Retinal pigment epithelial cell (primary cell): ENCODE results near the gene L3HYPDH.

ENCODE experiments used
- DNase-seq: peaks from one replicate; pipeline ENCODE4 v3.0.0-alpha.2; 2010; ENCODE audit warnings: low read depth
- H3K4me3 ChIP-seq: 2 replicates; pipeline ENCODE4 v1.5.1; 2011; ENCODE audit warnings: mild to moderate bottlenecking, low read length, control low read depth, moderate library complexity
- TF ChIP-seq, protein P1 (sequence below): conservative IDR thresholded peaks from 2 replicates; pipeline ENCODE4 v1.5.1; 2011; ENCODE audit warnings: low read depth, low read length, control low read depth, inconsistent platforms

Gene L3HYPDH

DNA sequence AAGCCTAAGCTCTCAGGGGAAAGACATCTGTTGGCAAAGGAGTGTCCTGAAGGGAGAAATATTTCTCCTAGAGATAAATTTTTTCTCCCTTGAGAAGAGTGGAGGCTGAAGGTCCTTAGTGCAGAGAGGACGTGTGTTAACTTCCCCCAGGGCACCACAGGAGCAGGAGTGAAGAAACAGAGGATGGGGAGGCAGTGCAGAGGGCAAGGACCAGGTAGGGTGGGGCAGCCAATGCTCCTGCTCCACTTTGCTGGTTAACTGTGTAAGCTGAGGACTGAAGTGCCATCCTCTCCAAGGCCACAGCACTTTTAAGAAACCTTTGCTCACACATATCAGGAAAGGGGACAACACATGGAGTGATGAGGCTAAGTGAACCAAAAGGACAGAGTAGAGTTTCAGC lies 4.0 kb downstream of the L3HYPDH start:
- no peak overlapping the region for H3K4me3 ChIP-seq
- TF ChIP-seq, protein P1, sequence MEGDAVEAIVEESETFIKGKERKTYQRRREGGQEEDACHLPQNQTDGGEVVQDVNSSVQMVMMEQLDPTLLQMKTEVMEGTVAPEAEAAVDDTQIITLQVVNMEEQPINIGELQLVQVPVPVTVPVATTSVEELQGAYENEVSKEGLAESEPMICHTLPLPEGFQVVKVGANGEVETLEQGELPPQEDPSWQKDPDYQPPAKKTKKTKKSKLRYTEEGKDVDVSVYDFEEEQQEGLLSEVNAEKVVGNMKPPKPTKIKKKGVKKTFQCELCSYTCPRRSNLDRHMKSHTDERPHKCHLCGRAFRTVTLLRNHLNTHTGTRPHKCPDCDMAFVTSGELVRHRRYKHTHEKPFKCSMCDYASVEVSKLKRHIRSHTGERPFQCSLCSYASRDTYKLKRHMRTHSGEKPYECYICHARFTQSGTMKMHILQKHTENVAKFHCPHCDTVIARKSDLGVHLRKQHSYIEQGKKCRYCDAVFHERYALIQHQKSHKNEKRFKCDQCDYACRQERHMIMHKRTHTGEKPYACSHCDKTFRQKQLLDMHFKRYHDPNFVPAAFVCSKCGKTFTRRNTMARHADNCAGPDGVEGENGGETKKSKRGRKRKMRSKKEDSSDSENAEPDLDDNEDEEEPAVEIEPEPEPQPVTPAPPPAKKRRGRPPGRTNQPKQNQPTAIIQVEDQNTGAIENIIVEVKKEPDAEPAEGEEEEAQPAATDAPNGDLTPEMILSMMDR: no peak

DNA sequence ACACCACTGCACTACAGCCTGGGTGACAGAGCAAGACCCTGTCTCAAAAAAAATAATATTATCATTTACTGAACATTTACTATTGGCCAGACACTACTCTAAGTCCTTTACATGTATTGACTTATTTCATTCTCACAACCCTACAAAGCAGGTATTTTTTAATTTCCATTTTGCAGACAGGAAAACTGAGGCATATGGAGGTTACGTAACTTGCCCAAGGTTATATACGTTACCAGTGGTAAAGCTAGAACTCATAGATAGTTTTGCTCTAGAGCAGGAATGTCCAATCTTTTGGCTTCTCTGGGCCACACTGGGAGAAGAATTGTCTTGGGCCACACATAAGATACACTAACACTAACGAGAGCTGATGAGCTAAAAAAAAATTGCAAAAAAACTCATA lies 5.7 kb downstream of the L3HYPDH start:
- no peak for DNase-seq
- H3K4me3 ChIP-seq: no peak overlapping the region
- TF ChIP-seq, protein P1: no peak

More for the DNA sequence above, 4.0 kb downstream of the L3HYPDH start:
- DNase-seq: no peak

DNA sequence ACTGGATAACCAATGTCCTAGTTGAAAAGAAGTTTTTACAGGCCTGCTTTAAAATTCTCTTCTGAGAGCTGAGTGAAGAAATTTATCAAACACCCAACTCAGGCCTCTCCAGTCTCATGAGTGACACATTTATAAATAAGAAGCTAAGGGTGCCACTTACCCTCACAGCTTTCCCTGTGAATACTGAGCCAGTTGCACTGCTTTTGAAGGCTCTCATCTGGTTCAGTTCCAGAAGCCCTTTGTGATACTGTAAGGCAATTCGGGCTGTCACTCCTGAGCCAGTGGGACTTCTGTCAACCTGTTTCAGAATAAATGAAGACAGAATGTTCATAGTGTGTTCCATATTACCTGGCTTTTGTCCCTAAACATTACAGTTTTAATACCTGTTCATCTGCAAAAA lies 8.5 kb downstream of the L3HYPDH start:
- TF ChIP-seq, protein P1: no peak
- no peak for DNase-seq
- H3K4me3 ChIP-seq: no peak overlapping the region

DNA sequence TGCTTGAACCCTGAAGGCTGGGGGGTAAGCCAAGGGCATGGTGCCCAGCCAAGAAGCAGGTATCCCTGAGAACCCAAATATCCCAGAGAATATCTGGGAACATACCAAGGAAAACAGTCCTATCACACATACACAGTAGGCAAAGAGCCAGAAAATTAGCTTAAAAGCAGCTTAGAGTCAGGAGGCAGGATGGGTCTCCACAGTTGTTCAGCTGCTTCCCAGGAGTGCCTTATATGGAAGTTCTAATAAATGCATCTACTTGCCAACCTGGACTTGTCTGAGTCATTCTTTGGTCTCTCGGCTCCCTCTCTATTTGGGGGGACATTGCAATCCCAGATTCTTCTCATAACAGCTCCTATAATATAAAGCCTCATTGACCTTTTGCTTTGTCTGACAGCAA lies 10.0 kb downstream of the L3HYPDH start:
- peak; percentile 96 for DNase-seq
- TF ChIP-seq, protein P1: no peak
- no peak overlapping the region for H3K4me3 ChIP-seq

DNA sequence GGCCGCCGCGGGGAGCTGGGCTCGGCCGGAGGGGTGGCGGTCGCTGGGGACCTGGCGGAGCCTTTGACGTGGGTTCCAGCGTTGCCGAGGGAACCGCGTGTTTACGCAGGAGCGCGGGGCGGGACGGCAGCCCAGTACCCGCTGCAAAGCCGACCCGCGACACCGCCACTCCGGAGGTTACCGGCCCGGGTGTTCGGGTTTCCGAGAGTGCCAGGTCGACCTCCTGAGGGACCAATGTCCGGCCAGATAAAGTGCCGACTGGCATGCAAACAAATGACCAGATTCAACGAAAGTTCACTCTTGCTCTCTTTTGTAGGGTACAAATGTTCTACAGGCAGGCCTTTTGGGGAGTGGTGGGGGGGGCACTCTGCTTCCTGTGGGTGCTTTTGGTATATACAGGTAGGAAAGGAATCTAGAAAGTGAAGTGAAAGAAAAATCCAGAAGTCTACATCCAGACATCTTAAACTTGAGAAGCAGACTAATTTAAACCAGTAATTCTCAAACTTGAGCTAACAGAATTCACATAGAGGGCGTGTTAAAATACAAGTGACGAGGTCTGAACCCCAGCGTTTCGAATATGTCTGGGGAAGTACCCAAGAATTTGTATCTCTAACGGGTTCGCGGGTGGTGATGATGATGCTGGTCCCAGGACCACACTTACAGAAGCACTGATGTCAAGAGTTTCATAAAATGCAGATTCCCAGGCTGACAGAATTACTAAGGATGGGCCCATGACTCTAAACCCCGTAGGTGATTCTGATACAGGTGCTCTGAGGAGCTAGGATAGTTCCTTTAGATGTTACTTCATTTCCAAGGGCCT lies 18.7 kb downstream of the L3HYPDH start, which contains the start of gene GPR135:
TSS of gene GPR135 (minus strand) at position 65 of the 820 bp plus-strand sequence. CDS start 154 bp downstream, outside the sequence.
- H3K4me3 ChIP-seq: peak within 1 kb of the TSS; percentile 58
- DNase-seq: no peak
- TF ChIP-seq, protein P1: no peak

DNA sequence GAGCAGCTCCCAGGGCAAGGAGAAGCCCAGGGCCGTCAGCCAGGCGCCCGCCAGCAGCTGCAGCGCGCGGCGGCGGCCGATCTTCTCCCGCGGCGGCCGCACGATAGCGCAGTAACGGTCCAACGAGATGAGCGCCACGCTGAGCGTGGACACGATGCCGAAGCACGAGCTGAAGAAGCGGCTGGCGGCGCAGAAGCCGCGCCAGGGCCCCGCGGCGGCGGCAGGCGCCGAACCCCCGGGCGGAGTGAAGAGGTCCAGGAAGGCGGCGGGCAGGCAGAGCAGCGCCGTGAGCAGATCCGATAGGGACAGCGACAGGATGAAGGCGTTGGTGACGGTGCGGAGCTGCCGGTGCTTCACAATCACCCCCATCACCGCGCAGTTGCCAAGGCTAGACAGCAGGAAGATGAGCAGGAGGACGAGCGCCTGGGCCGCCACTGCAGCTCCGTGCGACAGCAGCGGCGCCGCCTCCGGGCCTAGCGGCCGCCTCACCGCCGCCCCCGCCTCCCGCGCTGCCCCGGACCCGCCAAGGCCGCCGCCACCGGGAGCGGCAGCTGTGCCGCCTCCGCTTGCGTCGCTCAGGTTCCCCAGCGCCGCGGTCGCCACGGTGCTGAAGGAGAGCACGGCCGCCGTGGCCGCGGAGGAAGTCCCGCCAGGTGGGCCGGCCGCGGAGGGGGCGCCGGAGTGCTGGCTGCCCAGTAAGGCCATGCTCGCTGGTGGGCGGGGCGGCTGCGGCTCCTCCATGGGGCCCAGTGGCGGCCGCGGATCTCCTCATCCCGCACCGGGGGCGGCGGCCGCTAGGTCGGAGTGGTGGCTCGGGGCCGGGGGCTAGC lies 19.5 kb downstream of the L3HYPDH start:
- TF ChIP-seq, protein P1: no peak
- peak overlapping the region; percentile 58 for H3K4me3 ChIP-seq
- no peak for DNase-seq
